B cell (primary cell): ENCODE results near the gene CEP128. TPM values are rescaled to one million over a fixed set of nuclear protein-coding genes. Genes with fewer than 3 reads are reported as not detected.

Experiments used
- ATAC-seq: fragments of 200-7000 bp; cut with Tn5 transposase; one replicate; pipeline ENCODE4 v1.10.0; 2021; ENCODE audit warnings: low read depth, mild to moderate bottlenecking, moderate number of reproducible peaks, moderate library complexity
- CTCF ChIA-PET: fragments of 350-600 bp; sonication (Branson Sonifier 250); formaldehyde crosslinking; loops from one replicate; lab custom pipeline; 2021; ENCODE audit warnings: antibody characterized with exemption, inconsistent platforms; lab: Charles Lee
- POLR2A ChIA-PET: fragments of 350-600 bp; sonication (Branson Sonifier 250); formaldehyde crosslinking; loops from one replicate; lab custom pipeline; 2021; ENCODE audit warnings: antibody characterized with exemption; lab: Charles Lee
- DNase-seq: peaks from one replicate; pipeline ENCODE4 v3.0.0; 2013
- H2AFZ ChIP-seq: 2 replicates; pipeline ENCODE4 v1.6.1; 2012; ENCODE audit warnings: mild to moderate bottlenecking, low read depth, low read length; ENCODE audit not compliant: insufficient read depth, poor library complexity, severe bottlenecking
- H3K27ac ChIP-seq, 2 donors: 1 replicate in 1 of 2; 2 replicates in 1 of 2; pipeline ENCODE4 v1.5.1; 2012 to 2013; ENCODE audit warnings: low read length in 2 of 2, mild to moderate bottlenecking in 2 of 2, moderate library complexity in 1 of 2
- H3K27me3 ChIP-seq, 4 experiments: fragments of 200-600 bp in 1 of 4; sonication (generic) in 1 of 4; replicated peaks in 1 of 4; 1 replicate in 2 of 4; 2 replicates in 2 of 4; pipeline versions ENCODE4 v1.6.1 to v1.7.0; 2013 to 2016; ENCODE audit warnings: low read length in 3 of 4, mild to moderate bottlenecking in 2 of 4, mixed read lengths in 1 of 4, moderate library complexity in 1 of 4; ENCODE audit not compliant: insufficient read depth in 4 of 4, control insufficient read depth in 3 of 4; ENCODE audit errors: control extremely low read depth in 1 of 4
- H3K36me3 ChIP-seq, 2 experiments: replicated peaks in 1 of 2; 1 replicate in 1 of 2; 2 replicates in 1 of 2; pipeline versions ENCODE4 v1.6.1 to v1.7.1; 2013; ENCODE audit warnings: low read length in 1 of 2; ENCODE audit not compliant: insufficient read depth in 2 of 2, control insufficient read depth in 1 of 2; ENCODE audit errors: control extremely low read depth in 1 of 2, extremely low read depth in 1 of 2
- H3K4me1 ChIP-seq, 2 donors: fragments of 200-600 bp in 1 of 2; sonication (generic) in 1 of 2; 1 replicate in 1 of 2; 2 replicates in 1 of 2; pipeline versions ENCODE4 v1.5.1 to v1.6.1; 2013 to 2017; ENCODE audit warnings: low read length in 2 of 2; ENCODE audit not compliant: control insufficient read depth in 2 of 2, insufficient read depth in 2 of 2
- H3K4me2 ChIP-seq: replicated peaks from 2 replicates; pipeline ENCODE3; 2012; ENCODE audit warnings: mild to moderate bottlenecking, low read depth, low read length; ENCODE audit not compliant: poor library complexity, severe bottlenecking
- H3K4me3 ChIP-seq, 5 experiments: fragments of 200-600 bp in 1 of 5; sonication (generic) in 1 of 5; 1 replicate in 3 of 5; 2 replicates in 2 of 5; pipeline versions ENCODE4 v1.5.1 to v1.7.0; 2011 to 2016; ENCODE audit warnings: low read length in 4 of 5, mild to moderate bottlenecking in 4 of 5, low read depth in 2 of 5, control low read depth in 1 of 5, moderate library complexity in 1 of 5; ENCODE audit not compliant: insufficient read depth in 1 of 5; ENCODE audit errors: control extremely low read depth in 1 of 5, extremely low read depth in 1 of 5
- H3K79me2 ChIP-seq: fragments of 200-600 bp; sonication (generic); one replicate; pipeline ENCODE4 v1.6.0; 2016; ENCODE audit warnings: low read length; ENCODE audit not compliant: control insufficient read depth, insufficient read depth
- H3K9ac ChIP-seq: fragments of 200-600 bp; sonication (generic); 2 replicates; pipeline ENCODE4 v1.6.1; 2017; ENCODE audit warnings: mild to moderate bottlenecking, low read length, moderate library complexity
- H3K9me3 ChIP-seq, 3 donors: one replicate each; pipeline versions ENCODE4 v1.6.1 to v1.7.1; 2013; ENCODE audit warnings: low read length in 2 of 3; ENCODE audit not compliant: control insufficient read depth in 2 of 3, insufficient read depth in 1 of 3; ENCODE audit errors: control extremely low read depth in 1 of 3
- H4K20me1 ChIP-seq: 2 replicates; pipeline ENCODE4 v1.6.0; 2012; ENCODE audit warnings: mild to moderate bottlenecking, low read length; ENCODE audit not compliant: insufficient read depth, control insufficient read depth, poor library complexity, severe bottlenecking
- H3K27ac Mint-ChIP-seq: one replicate; pipeline ENCODE4 v1.8.0; 2021; ENCODE audit warnings: mixed read lengths
- H3K27me3 Mint-ChIP-seq: one replicate; pipeline ENCODE4 v1.8.0; 2021; ENCODE audit warnings: mixed read lengths
- H3K4me1 Mint-ChIP-seq: one replicate; pipeline ENCODE4 v1.8.0; 2021; ENCODE audit warnings: mixed read lengths
- H3K4me3 Mint-ChIP-seq: one replicate; pipeline ENCODE4 v1.8.0; 2021; ENCODE audit warnings: mixed read lengths
- H3K9me3 Mint-ChIP-seq: one replicate; pipeline ENCODE4 v1.8.0; 2022; ENCODE audit warnings: mixed read lengths; ENCODE audit not compliant: insufficient read depth
- EZH2 ChIP-seq: IDR thresholded peaks from 2 replicates; pipeline ENCODE4 v1.6.1; 2012; ENCODE audit warnings: borderline replicate concordance, low read depth, mild to moderate bottlenecking, moderate library complexity, low read length; ENCODE audit not compliant: insufficient read depth, poor library complexity, severe bottlenecking
- WGBS: methylation state at CpG from one replicate; pipeline ENCODE4 v1.1.5; 2013; ENCODE audit warnings: missing lambda C conversion rate; ENCODE audit not compliant: insufficient coverage; 5-methylcytosine and 5-hydroxymethylcytosine counted together
- intact Hi-C: fragments of 100-400 bp; cut with micrococcal nuclease; formaldehyde crosslinking; loops from one replicate; pipeline ENCODE4 v1.10.0; 2022
- polyA plus RNA-seq: library from polyadenylated mRNA; depleted of rRNA; stranded (reverse); fragments of >200 nt; gene quantifications from 2 replicates; pipeline ENCODE4 v1.2.3, GENCODE V29; 2012
- total RNA-seq, 2 donors: library from RNA; stranded (reverse); fragments of 120-200 nt in 1 of 2; gene quantifications; 1 replicate in 1 of 2; 2 replicates in 1 of 2; pipeline versions ENCODE4 v1.2.3 to v1.2.4, GENCODE V29; 2013 to 2022
- TF ChIP-seq, protein P1 (sequence below): fragments of 200-600 bp; IDR thresholded peaks from one replicate; pipeline ENCODE4 v1.8.0; 2022; ENCODE audit warnings: antibody characterized with exemption, mild to moderate bottlenecking

Gene CEP128
- total and polyA plus RNA-seq, 2 donors (not counting 1 experiment from before 2014, with no cell fraction given) = 1.1 to 31.6 TPM

DNA sequence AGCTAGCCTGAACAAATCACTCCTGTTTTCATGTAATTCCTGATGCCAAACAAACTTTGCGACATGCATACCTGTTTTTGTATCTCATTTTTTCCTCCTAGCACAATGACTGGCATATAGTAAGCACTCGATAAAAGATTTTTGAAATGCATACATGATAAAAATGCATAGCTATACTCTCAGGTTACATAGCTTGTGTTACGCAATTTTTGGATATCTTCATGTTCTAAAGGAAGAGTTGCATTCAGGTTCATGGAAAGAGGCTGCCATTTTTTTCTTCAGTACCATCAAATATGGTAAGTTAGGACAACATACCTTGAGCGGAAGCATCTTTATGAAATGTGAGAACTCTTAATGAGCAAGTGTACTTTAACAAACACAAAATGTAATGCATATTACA lies 445.4 kb downstream of the CEP128 start:
- no peak overlapping the region for H3K27ac Mint-ChIP-seq
- H3K9me3 ChIP-seq = no peaks in the 10 kb centered on the region
- no peak for DNase-seq
- no peak overlapping the region for H3K4me2 ChIP-seq
- no peaks in the 10 kb centered on the region for H3K9me3 Mint-ChIP-seq
- no peaks in the 10 kb centered on the region for H3K27me3 Mint-ChIP-seq
- ChIA-PET POLR2A (no interaction called here), CTCF (no interaction called here)
- H2AFZ ChIP-seq = no peak overlapping the region
- intact Hi-C loops = no loop called here
- no peaks in the 10 kb centered on the region for H3K4me1 ChIP-seq
- H4K20me1 ChIP-seq = no peaks in the 10 kb centered on the region
- TF ChIP-seq, protein P1, sequence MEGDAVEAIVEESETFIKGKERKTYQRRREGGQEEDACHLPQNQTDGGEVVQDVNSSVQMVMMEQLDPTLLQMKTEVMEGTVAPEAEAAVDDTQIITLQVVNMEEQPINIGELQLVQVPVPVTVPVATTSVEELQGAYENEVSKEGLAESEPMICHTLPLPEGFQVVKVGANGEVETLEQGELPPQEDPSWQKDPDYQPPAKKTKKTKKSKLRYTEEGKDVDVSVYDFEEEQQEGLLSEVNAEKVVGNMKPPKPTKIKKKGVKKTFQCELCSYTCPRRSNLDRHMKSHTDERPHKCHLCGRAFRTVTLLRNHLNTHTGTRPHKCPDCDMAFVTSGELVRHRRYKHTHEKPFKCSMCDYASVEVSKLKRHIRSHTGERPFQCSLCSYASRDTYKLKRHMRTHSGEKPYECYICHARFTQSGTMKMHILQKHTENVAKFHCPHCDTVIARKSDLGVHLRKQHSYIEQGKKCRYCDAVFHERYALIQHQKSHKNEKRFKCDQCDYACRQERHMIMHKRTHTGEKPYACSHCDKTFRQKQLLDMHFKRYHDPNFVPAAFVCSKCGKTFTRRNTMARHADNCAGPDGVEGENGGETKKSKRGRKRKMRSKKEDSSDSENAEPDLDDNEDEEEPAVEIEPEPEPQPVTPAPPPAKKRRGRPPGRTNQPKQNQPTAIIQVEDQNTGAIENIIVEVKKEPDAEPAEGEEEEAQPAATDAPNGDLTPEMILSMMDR = no peak
- no peak for TF ChIP-seq EZH2
- peaks cover 1% of the 10 kb centered on the region for H3K4me1 Mint-ChIP-seq
- ATAC-seq = no peak
- H3K4me3 ChIP-seq = no peak overlapping the region
- H3K9ac ChIP-seq = no peak overlapping the region
- WGBS = no CpG with 5 or more reads among the region's 4 CpGs
- no peaks in the 10 kb centered on the region for H3K27me3 ChIP-seq
- no peaks in the 10 kb centered on the region for H3K79me2 ChIP-seq
- H3K4me3 Mint-ChIP-seq = no peak overlapping the region
- H3K27ac ChIP-seq = no peak overlapping the region
- no peaks in the 10 kb centered on the region for H3K36me3 ChIP-seq

DNA sequence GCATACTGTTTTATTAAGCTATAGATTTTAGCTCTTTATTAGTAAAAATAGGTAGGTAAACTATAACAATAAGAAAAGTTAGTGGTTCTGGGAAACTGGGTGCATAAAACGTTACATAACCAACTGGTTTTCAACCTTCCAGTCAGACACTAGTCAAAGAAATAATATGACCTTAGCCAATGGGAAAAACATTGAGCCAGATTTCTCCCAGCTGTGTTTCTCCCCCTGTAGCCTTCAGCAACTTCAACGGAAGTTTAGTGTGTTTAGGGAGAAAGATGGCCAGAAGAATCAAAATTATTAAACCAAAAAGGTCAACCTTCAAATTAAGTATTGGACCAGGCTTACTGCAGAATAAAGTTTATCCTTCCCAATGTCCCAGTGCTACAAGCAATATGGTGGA lies 446.8 kb downstream of the CEP128 start:
- Mint-ChIP-seq H3K4me3 (no peak overlapping the region), H3K27ac (no peak overlapping the region), H3K4me1 (peaks cover 1% of the 10 kb centered on the region), H3K9me3 (no peaks in the 10 kb centered on the region), H3K27me3 (no peaks in the 10 kb centered on the region)
- Histone ChIP-seq H3K4me2 (no peak overlapping the region), H3K36me3 (no peaks in the 10 kb centered on the region), H2AFZ (no peak overlapping the region), H3K27me3 (no peaks in the 10 kb centered on the region), H4K20me1 (no peaks in the 10 kb centered on the region), H3K79me2 (no peaks in the 10 kb centered on the region), H3K4me1 (no peaks in the 10 kb centered on the region), H3K27ac (no peak overlapping the region), H3K9ac (no peak overlapping the region), H3K9me3 (no peaks in the 10 kb centered on the region), H3K4me3 (no peak overlapping the region)
- WGBS = no CpG with 5 or more reads among the region's 2 CpGs
- no peak for TF ChIP-seq EZH2
- TF ChIP-seq, protein P1 = no peak
- ChIA-PET CTCF (no interaction called here), POLR2A (no interaction called here)
- ATAC-seq (no peak), DNase-seq (no peak)
- intact Hi-C loops = no loop called here
